GM12872 (cell line): ENCODE measurements around the gene TAF4B.

Experiments used
- TF ChIP-seq, protein P1 (sequence below): IDR thresholded peaks from 3 replicates; pipeline ENCODE4 v1.5.1; 2011; ENCODE audit warnings: low read depth, mild to moderate bottlenecking, low read length, moderate library complexity; ENCODE audit not compliant: insufficient read depth

TAF4B gene

DNA sequence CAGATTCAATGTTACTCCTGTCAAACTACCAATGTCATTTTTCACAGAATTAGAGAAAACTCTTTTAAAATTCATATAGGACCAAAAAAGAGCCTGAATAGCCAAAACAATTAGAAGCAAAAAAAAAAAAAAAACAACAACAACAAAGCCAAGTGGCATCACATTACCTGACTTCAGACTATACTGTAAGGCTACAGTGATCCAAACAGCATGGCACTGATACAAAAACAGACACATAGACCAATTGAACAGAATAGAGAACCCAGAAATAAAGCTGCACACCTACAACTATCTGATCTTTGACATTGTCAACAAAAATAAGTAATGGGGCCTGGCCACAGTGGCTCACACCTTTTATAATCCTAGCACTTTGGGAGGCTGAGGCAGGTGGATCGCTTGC lies 53.2 kb downstream of the TAF4B start:
- TF ChIP-seq, protein P1, sequence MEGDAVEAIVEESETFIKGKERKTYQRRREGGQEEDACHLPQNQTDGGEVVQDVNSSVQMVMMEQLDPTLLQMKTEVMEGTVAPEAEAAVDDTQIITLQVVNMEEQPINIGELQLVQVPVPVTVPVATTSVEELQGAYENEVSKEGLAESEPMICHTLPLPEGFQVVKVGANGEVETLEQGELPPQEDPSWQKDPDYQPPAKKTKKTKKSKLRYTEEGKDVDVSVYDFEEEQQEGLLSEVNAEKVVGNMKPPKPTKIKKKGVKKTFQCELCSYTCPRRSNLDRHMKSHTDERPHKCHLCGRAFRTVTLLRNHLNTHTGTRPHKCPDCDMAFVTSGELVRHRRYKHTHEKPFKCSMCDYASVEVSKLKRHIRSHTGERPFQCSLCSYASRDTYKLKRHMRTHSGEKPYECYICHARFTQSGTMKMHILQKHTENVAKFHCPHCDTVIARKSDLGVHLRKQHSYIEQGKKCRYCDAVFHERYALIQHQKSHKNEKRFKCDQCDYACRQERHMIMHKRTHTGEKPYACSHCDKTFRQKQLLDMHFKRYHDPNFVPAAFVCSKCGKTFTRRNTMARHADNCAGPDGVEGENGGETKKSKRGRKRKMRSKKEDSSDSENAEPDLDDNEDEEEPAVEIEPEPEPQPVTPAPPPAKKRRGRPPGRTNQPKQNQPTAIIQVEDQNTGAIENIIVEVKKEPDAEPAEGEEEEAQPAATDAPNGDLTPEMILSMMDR: no peak

- TF ChIP-seq, protein P1: no peak
These were observed 59.8 kb downstream of the TAF4B start for GRCh38 chr18:26286008-26286407.

DNA sequence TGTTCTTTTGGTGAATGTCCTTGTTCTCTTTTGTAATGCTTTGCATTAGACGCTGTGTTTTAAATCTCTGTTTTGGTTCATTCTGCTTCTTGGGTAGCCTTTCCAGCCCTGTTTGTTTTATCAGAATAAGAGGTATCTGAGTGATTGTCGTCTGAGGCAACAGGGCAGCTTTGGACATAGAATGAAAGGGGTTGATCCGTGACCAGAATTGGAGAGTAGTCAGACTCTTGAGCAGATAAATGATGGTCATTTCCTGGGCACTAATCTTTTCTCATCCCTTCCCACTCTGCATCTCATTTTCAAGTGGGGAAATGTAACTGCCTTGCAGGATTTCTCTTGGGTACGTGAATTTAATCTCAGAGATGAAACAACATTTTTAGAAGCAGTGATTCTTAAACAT lies 61.4 kb downstream of the TAF4B start:
- TF ChIP-seq, protein P1: no peak

DNA sequence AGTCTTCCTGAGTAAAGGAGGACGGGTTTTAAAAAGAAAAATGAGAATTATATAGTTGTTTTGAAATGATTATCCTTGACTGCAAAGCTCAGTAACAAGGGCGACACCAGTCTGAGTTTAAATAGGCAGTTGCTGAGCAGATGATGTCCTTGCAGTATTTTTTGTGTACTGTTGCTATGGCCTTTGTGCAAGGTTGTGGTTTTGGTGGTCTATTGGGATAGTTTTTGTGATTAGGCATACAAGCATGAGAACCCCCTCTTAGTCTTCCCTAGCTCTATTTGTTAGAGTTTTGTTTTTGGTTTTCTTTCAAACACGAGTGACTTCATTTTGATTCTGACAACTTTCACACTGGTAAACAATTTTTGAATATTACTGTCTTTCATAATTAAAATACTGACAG lies 64.1 kb downstream of the TAF4B start:
- TF ChIP-seq, protein P1: no peak

- TF ChIP-seq, protein P1: no peak
These were observed 67.7 kb downstream of the TAF4B start for GRCh38 chr18:26293982-26294381.

- TF ChIP-seq, protein P1: no peak
These were observed 71.9 kb downstream of the TAF4B start for GRCh38 chr18:26298107-26298506.

DNA sequence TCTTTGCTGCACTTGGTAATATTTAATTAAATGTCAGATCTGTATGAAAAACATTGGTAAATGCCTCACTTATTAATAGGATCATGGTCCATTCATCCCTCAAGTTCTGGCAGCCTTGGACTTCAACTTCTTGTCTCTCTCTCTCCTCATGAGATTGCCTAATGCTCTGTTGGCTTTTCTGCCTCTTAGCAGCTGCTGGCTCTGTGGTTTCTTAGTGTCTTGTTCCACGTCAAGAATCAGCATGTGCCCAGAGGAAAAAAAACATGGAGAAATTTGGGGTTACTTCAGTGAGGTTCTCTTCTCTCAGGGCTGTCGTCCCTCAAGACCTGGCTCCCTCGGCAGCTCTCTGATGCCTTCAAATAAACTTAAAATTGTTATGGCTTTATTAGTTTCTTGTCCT lies 75.4 kb downstream of the TAF4B start:
- TF ChIP-seq, protein P1: no peak

GRCh38 chr18:26304511-26304910 lies 78.3 kb downstream of the TAF4B start:
- TF ChIP-seq, protein P1: no peak
